ENCODE results near the gene TBC1D22A. TPM values are rescaled to one million over a fixed set of nuclear protein-coding genes. Genes with fewer than 3 reads are reported as not detected.
"Not testable (repeated sequence)": the region's sequence is repeated elsewhere in the genome, so short reads cannot be mapped to it uniquely, and the experiment has no call there.

Gene TBC1D22A
- total RNA-seq, 1 donor from 2014 or later, result 9.4 TPM

DNA sequence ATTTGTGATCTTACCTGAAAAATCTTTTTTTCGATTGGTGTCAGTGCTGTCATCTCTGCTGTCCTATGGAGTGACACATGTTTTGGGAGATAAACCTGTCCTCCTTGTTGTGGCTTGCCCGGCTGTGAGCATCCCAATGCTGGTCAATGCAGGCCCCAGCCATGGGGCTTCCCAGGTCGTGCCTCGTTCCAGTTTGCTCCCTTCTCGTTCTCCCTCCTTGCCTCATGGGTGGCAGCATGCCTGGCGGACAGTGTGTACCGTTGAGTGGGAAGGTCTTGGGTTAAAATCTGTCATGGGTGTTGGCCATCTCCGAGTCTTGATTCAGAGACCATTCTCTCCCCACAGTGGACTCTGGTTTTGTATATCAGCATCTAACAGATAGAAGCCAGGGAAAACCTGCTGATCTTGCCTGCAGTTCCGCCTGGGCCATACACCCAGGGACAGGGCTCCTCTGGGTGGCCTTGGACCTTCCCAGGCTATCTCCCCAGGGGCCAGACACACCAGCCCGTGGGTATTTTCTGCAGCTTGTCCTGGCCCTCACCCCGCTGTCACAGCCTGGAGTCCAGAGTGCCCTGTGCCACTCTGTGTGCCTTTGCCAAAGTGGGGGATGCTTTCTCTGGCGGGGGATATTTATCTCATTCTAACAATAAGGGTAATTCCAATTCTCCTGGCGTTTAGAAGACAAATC, 208.1 kb downstream of the TBC1D22A start:
- no peak for DNase-seq (ENCODE audit: low spot score)

GRCh38 chr22:46971099-46971763, 208.8 kb downstream of the TBC1D22A start:
- DNase-seq (ENCODE audit: low spot score), result peak; percentile 72

- DNase-seq (ENCODE audit: low spot score), result no peak
Observed at GRCh38 chr22:46971764-46972125, 209.3 kb downstream of the TBC1D22A start.

DNA sequence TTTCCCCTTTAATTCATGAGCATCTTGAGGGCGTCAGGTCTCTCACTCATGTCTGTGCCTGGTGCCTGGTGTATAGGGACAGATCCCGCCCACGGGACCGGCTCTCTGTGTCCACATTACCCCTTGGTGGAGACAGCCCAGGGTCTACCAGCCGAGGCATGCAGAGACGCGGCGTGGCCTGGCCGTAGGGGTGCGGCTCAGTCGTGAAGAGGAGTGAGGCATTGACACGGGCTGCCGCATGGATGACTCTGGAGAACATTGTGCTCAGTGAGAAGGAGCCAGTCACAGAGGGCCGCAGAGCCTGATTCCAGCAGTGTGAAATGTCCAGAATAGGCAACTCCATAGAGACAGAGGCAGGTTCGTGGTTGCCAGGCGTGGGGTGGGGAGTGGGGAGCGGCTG, 209.8 kb downstream of the TBC1D22A start:
- no peak for DNase-seq (ENCODE audit: low spot score)

- DNase-seq (ENCODE audit: low spot score), result no peak
Observed at GRCh38 chr22:46972901-46973831, 210.7 kb downstream of the TBC1D22A start.

DNA sequence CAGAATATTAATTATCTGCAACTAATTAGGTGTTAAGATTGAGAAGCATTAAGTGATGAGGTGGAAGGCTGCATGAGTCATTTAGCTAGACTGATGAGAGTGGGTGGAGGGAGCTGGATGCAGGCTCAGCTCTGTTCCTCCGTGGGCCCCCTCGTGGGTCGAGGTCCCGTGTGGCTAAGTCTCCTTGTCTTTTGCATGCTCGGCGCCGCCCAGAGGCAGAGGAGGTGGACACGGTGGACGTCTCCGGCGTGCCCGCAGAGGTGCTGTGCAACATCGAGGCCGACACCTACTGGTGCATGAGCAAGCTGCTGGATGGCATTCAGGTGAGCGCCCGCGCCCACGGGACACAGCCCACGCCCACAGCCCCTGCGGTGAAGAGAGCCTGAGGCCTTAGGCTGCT, 211.6 kb downstream of the TBC1D22A start:
- DNase-seq (ENCODE audit: low spot score), result no peak

DNA sequence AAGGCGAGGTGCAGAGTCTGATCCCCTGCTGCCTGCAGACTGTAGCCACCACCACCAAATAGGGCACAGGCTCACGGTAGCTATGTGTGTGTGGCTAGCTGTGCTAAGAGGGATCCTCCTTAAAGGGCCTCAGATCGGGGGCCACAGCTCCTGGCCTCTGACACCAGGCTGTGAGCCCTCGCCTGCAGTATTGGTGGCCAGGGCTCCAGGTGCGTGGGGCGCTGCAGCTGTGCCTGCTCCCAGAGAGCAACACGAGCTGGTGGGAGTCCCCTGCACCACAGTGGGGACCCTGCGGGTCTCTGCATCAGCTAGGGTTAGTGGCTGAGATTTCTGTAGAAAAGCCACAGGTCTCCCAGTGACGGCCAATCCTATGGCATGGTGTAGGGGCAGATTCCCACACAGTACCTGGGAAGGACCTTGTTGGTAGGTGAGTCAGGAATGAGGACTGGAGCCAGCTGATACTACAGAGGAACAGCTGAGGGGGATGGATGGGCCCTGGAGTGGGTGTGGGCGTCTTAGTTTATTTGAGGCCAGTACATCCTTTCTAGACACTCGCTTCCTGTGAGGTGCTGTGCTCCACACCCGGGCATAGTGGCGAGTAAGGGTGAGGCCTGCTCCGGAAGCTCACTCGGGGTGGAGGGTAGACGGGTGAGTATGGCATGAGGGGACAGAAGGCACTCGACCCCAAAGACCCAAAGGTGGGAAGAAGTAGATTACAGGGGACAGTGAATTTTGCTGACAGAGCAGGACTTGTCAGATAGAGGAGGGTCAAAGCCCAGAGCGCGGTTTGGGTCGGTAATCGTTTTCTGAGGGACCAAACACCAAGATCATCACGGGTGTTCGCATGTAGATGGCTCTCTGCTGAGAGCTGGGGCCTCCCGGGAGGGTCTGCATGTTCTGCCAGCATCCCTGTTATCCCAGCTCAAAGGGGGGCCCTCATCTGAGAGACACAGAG, 212.5 kb downstream of the TBC1D22A start:
- DNase-seq (ENCODE audit: low spot score), result no peak

- DNase-seq (ENCODE audit: low spot score), result no peak
Observed at GRCh38 chr22:46976143-46976542, 213.7 kb downstream of the TBC1D22A start.

DNA sequence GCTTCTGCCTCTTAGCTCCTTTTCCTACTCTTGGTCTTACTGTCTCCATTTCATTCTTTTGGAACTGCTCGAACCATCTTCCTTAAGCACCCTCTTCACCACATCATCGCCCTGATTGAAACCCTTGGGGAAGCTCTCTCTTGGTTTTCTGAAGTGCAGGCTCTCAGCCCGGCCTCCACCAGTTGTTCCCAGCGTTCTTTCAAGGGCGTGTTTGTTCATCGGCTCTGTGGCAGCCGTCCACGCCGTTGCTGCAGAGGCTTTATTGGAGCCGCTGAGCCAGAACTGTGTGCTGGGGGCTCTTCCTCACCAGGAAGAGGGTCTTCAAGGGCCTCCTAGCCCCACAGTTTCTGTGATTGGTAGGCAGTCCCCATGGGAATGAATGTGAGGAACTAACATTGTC, 214.1 kb downstream of the TBC1D22A start:
- DNase-seq (ENCODE audit: low spot score), result no peak

GRCh38 chr22:46977656-46978343, 215.3 kb downstream of the TBC1D22A start:
- DNase-seq (ENCODE audit: low spot score), result no peak

- DNase-seq (ENCODE audit: low spot score), result not testable (repeated sequence)
Observed at GRCh38 chr22:46978668-46979067, 216.2 kb downstream of the TBC1D22A start.

DNA sequence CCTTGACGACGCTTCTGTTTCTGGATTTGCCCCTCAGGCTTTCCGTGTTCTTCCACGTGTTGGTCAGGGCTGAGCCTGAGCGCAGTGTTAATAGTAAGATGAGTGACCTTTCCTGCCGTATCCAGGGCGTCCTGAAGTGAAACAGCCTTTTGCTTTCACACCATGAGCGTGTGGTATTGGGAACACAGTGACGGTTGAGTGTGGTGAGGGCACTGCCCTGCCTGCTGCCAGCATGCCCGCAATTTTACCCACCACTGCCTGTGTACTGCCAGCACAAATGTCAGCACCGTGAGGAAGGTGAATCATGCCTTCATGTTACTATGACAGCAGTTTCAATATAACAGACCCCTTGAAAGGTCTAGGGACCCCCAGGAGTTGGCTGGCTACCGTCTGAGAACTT, 217.1 kb downstream of the TBC1D22A start:
- no peak for DNase-seq (ENCODE audit: low spot score)

GRCh38 chr22:46980392-46980791, 217.9 kb downstream of the TBC1D22A start:
- DNase-seq (ENCODE audit: low spot score), result no peak

- DNase-seq (ENCODE audit: low spot score), result no peak
Observed at GRCh38 chr22:46982635-46983034, 220.2 kb downstream of the TBC1D22A start.

DNA sequence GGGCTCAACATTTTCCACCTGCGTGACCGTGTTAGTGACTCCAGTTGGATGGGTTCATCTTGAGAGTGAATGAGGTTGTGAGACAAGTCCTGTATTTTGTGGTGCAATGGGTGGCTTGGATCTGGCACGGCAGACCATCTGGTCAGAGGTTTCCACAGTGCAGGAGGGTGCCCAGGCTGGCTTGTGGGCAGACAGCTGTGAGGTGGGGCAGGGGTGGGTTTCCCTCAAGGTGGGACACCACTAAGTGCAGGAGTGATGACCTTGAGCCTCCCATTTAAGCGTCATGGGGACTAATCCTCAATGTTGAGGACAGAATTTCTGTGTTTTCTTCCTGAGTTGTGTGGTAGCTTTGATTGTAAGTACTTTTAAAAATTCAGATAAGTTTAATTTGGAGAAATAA, 220.6 kb downstream of the TBC1D22A start:
- no peak for DNase-seq (ENCODE audit: low spot score)

DNA sequence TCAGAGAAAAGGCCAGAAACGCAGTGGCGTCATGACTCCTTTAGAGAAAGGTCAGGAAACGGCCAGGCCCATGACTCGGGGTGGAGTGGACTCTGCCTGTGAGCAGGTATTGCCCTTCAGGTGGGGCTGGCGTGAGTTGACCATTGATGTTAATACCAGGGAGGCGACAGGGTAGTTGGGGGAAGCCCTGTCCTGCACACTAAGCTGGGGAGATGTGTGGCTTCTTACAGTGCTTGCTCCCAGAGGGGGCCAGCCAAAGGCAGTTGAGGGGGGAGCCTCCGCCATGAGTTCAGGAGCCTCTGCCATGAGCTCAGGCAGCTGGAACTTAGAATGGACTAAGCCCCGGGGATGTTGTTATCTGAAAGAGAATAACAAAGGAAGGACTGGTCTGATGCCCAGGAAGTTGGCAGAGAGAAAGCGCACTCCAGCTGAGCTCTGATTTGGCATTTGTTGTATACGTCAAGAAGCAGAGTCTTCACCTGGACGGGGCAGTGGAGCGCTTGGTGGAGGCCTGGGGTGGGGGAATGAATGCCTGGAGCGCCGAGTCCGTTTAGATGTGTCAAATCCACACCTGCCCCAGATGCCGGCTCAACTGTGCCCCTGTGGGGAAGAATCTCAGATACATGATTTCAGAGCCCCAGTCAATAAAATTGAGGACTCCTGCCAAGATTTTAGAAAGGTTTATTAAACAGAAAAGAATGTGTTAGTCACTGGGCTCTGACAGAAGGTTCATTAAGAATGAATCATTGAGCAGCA, 222.5 kb downstream of the TBC1D22A start:
- no peak for DNase-seq (ENCODE audit: low spot score)

DNA sequence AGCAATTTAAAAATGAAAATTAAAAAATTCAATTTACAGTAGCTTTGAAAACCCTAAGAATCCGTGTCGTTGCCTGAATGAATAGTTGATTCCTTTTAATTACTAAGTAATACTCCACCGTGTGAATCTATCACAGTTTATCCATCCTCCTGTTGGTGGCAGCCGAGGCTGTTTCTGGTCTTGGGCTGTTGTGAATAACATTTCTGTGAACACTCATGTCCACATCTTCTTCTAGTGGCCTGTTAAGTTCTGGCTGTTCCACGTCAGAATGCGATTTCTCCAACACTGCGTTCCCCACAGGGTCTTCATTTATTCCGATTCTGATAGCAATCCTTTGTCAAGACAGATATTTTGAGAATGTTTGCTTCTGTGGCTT, 223.0 kb downstream of the TBC1D22A start:
- DNase-seq (ENCODE audit: low spot score), result no peak

- no peak for DNase-seq (ENCODE audit: low spot score)
Observed at GRCh38 chr22:46986788-46987187, 224.3 kb downstream of the TBC1D22A start.

DNA sequence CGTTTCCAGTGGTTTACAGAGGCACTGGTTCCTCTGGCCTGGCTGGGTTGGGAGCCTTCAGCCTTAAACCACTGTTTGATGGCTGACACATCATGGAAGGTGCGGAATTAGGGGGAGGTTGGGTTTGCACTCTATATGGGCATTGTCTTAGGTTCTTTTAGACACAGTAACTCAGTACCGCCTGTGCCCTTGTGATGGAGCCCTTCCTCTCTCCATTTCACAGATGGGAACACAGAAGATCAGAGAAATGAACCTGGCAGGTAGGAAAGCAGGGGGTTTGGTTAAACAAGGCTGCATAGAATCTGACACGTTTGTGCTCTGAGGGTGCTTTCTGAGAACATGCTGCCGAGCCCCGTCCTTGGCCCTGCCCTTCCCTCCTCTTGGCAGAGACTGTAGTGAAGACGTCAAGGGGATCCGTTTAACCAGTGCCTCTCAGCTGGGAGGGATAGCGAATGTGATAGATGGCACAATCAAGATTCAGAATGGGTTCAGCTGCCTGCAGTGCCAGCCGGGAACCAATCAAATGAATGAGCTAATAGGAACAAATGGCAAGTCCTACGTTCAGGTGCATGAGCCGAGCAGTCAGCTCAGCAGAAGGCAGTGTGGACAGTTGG, 228.6 kb downstream of the TBC1D22A start:
- DNase-seq (ENCODE audit: low spot score), result no peak

DNA sequence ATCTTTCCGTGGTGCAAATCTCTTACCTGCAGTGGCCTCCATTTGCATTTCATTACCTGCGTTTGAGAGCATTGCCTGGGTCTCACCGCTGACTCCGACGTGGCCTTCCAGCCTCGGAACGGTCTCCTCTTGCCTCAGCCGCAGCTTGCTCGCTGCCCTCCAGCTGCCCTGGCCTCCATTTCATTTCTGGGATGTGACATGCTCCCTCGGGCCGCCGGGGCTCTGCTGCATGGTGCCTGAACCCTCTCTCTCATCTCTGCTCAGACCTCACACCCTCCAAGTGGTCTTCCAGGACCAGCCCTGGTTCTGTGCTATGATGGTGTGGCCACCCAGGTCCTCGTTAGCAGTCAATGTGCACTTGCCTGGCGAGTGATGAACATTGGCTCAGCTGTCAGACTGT, 229.2 kb downstream of the TBC1D22A start:
- DNase-seq (ENCODE audit: low spot score), result no peak
